Uterus (tissue), 4 donors: ENCODE results near the gene AUTS2. TPM values are rescaled to one million over a fixed set of nuclear protein-coding genes. Genes with fewer than 3 reads are reported as not detected.

ENCODE experiments used
- DNase-seq, 2 donors: peaks; one replicate each; pipeline ENCODE4 v3.0.0-alpha.2; 2019 to 2020
- H3K27ac ChIP-seq, 2 donors: fragments of 200-600 bp; sonication (generic); 1 replicate in 1 of 2; 2 replicates in 1 of 2; pipeline ENCODE4 v1.5.1; 2016 to 2018
- H3K27me3 ChIP-seq, 2 donors: fragments of 200-600 bp; sonication (generic); one replicate each; pipeline ENCODE4 v1.5.1; 2018 to 2019; ENCODE audit warnings: control low read depth in 1 of 2
- H3K36me3 ChIP-seq, 2 donors: fragments of 200-600 bp; sonication (generic); one replicate each; pipeline ENCODE4 v1.5.1; 2019; ENCODE audit warnings: control low read depth in 1 of 2
- H3K4me1 ChIP-seq, 2 donors: fragments of 200-600 bp; sonication (generic); one replicate each; pipeline ENCODE4 v1.5.1; 2018 to 2019; ENCODE audit warnings: control low read depth in 1 of 2
- H3K4me3 ChIP-seq, 2 donors: fragments of 200-600 bp; sonication (generic); 1 replicate in 1 of 2; 2 replicates in 1 of 2; pipeline ENCODE4 v1.5.1; 2018 to 2019; ENCODE audit warnings: mild to moderate bottlenecking in 1 of 2
- H3K9me3 ChIP-seq, 2 donors: fragments of 200-600 bp; sonication (generic); one replicate each; pipeline ENCODE4 v1.5.1; 2019; ENCODE audit warnings: control low read depth in 1 of 2
- POLR2A ChIP-seq, 2 donors: fragments of 450-650 bp; IDR thresholded peaks; one replicate each; pipeline ENCODE4 v1.6.1; 2016; ENCODE audit warnings: antibody characterized with exemption in 2 of 2, mild to moderate bottlenecking in 1 of 2, moderate library complexity in 1 of 2
- intact Hi-C: fragments of 100-400 bp; cut with DNase I; formaldehyde crosslinking; loops from one replicate; pipeline ENCODE4 v1.15.1; 2023; ENCODE audit warnings: low total_unique reads
- total RNA-seq, 4 donors: library from RNA; depleted of rRNA in 3 of 4; stranded (reverse); fragments of >200 nt in 3 of 4; gene quantifications; one replicate each; pipeline versions ENCODE4 v1.1.0 to v1.2.4, GENCODE V29; 2014 to 2023
- TF ChIP-seq, protein P1 (sequence below), 4 experiments: fragments of 200-600 bp in 2 of 4; fragments of 450-650 bp in 2 of 4; sonication (generic) in 2 of 4; IDR thresholded peaks; one replicate each; pipeline ENCODE4 v1.5.1; 2016 to 2019; ENCODE audit warnings: antibody characterized with exemption in 4 of 4, mild to moderate bottlenecking in 2 of 4, moderate library complexity in 1 of 4
- donor health status: DM: yes; HTN: yes; CAD: no.

AUTS2 gene
- total RNA-seq, 4 donors from 2014 or later: 10.5 to 58.2 (median 30.0) TPM

DNA sequence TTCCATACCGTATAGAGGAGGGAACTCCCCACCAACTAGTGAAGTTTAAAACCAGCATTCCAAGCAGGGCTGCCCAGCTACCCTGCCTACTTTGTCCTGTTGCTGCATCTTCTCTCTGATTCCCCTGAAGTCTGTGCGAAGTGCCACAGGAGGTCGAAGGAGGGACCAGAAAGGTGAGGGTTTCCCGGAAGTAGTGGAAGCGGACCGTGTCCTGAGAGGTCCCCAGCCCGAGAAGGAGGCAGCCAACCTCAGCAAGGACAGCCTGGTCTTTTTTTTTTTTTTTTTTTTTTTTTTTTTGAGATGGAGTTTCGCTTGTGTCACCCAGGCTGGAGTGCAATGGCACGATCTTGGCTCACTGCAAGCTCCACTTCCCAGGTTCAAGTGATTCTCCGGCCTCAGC lies 861.8 kb downstream of the AUTS2 start:
- Histone ChIP-seq H3K27ac (no peak overlapping the region), H3K9me3 (no peaks in the 10 kb centered on the region), H3K4me1 (no peaks in the 10 kb centered on the region), H3K27me3 (no peaks in the 10 kb centered on the region), H3K36me3 (no peaks in the 10 kb centered on the region), H3K4me3 (no peak overlapping the region)
- DNase-seq: no peak
- TF ChIP-seq, protein P1, sequence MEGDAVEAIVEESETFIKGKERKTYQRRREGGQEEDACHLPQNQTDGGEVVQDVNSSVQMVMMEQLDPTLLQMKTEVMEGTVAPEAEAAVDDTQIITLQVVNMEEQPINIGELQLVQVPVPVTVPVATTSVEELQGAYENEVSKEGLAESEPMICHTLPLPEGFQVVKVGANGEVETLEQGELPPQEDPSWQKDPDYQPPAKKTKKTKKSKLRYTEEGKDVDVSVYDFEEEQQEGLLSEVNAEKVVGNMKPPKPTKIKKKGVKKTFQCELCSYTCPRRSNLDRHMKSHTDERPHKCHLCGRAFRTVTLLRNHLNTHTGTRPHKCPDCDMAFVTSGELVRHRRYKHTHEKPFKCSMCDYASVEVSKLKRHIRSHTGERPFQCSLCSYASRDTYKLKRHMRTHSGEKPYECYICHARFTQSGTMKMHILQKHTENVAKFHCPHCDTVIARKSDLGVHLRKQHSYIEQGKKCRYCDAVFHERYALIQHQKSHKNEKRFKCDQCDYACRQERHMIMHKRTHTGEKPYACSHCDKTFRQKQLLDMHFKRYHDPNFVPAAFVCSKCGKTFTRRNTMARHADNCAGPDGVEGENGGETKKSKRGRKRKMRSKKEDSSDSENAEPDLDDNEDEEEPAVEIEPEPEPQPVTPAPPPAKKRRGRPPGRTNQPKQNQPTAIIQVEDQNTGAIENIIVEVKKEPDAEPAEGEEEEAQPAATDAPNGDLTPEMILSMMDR (IDR thresholded peaks at IDR 0.05): no peak
- TF ChIP-seq POLR2A (IDR thresholded peaks at IDR 0.05): no peak
- intact Hi-C loops: no loop called here

DNA sequence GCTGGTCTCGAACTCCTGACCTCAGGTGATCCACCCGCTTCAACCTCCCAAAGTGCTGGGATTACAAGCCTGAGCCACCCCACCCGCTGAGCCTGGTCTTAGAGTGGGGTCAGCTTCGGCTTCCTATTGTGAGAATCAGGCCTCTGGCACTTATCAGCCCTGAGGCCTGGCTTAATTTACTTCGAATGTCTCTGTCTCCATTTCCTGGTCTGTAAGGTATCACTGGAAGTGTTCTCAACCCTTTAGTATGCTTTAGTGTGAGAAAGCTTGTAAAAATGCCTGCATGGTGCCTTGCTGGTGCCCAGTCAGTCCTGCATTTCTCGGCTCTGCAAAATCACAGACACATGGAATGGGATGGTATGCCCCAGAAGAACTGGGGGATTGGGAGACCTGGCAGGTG lies 862.3 kb downstream of the AUTS2 start:
- no peak for DNase-seq
- Histone ChIP-seq H3K27ac (no peak overlapping the region), H3K36me3 (no peaks in the 10 kb centered on the region), H3K9me3 (no peaks in the 10 kb centered on the region), H3K4me1 (no peaks in the 10 kb centered on the region), H3K4me3 (no peak overlapping the region), H3K27me3 (no peaks in the 10 kb centered on the region)
- TF ChIP-seq, protein P1 (IDR thresholded peaks at IDR 0.05): no peak
- no peak for TF ChIP-seq POLR2A (IDR thresholded peaks at IDR 0.05)
- intact Hi-C loops: no loop called here

DNA sequence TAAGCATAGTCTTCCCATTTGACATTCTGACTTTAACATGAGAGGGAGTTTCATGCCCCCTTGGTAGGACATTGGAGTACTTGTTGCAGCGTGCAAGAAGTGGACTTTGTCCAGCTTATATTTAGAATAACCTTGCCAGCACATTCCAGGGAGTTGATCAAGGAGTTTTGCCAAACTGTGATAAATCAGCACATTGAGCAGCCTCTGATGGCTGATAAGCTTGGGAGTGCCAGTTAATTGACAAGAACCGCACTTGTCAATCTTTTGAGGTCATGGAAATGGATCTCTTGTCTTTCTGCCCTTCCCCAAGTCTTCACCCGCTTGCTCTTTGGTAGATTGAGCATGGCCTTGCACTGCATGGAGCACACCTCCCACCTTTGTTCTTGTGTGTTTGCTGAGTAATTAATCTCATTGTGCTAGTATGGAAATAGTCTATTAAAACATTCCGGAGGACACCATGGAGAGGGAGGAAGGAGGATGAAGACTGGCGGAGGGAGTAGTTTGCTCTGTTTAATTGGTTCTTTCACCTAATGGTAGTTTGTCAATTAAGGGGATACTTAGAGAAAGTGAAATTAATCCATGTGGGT lies 865.2 kb downstream of the AUTS2 start:
- Histone ChIP-seq H3K27me3 (no peaks in the 10 kb centered on the region), H3K36me3 (no peaks in the 10 kb centered on the region), H3K4me3 (no peak overlapping the region), H3K4me1 (no peaks in the 10 kb centered on the region), H3K9me3 (no peaks in the 10 kb centered on the region), H3K27ac (no peak overlapping the region)
- no peak for TF ChIP-seq POLR2A (IDR thresholded peaks at IDR 0.05)
- TF ChIP-seq, protein P1 (IDR thresholded peaks at IDR 0.05): no peak
- intact Hi-C loops: no loop called here
- no peak for DNase-seq

DNA sequence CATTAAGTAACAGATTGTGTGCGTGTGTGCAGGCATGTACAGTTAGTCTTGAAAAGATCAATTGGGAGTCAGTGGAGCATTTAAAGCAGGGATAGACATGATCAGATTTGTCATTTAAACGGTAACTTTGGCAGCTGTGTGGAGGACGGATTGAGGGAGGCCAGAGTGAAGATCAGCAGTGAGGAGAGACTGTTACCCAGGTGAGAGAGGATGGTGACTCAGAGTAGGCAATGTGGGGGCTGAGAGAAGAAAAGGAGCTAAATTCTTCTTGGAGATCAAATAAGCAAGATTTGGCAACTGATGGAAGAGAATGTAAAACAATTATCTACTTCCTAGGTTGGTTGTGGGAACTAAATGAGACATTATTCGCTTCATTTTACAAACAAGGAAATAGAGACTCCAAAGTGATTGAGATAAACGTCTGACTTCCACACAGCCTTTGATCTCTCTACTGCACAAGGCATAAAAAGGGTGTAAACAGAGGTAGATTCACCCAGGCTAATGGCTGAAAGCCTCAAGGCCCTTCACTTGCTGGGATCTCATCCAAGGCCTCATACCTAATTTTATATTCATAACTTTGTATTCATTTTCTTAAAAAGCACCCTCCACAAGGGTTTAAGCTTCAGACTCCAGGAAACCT lies 868.6 kb downstream of the AUTS2 start:
- TF ChIP-seq, protein P1 (IDR thresholded peaks at IDR 0.05): no peak
- no peak for TF ChIP-seq POLR2A (IDR thresholded peaks at IDR 0.05)
- no peaks in the 10 kb centered on the region for H3K4me1 ChIP-seq
- intact Hi-C loops: no loop called here
- DNase-seq: no peak
- no peak overlapping the region for H3K4me3 ChIP-seq
- no peak overlapping the region for H3K27ac ChIP-seq
- no peaks in the 10 kb centered on the region for H3K27me3 ChIP-seq
- H3K36me3 ChIP-seq: no peaks in the 10 kb centered on the region
- no peaks in the 10 kb centered on the region for H3K9me3 ChIP-seq

DNA sequence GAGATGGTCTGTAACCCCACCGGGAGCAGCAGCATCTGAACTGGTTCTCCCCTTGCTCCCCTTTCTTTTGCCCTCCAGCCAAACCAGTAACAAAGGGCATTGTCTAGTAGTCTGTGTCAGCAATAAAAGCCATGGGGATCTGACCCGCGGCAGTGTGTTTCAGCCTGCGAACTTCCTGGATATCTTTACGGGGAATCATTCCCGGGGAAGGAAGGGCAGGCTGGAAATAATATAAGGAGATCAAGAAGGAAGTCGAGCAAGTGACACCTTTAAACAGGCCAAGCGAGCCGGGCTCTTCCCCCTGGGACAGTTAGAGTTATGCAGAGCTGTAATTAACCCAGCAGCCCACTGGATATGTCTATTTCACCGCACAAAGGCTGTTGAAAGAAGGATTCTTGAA lies 872.5 kb downstream of the AUTS2 start:
- intact Hi-C loops: no loop called here
- no peak for TF ChIP-seq POLR2A (IDR thresholded peaks at IDR 0.05)
- TF ChIP-seq, protein P1 (IDR thresholded peaks at IDR 0.05): no peak
- H3K27me3 ChIP-seq: no peaks in the 10 kb centered on the region
- H3K36me3 ChIP-seq: no peaks in the 10 kb centered on the region
- H3K27ac ChIP-seq: no peak overlapping the region
- no peaks in the 10 kb centered on the region for H3K4me1 ChIP-seq
- no peak overlapping the region for H3K4me3 ChIP-seq
- DNase-seq: no peak
- no peaks in the 10 kb centered on the region for H3K9me3 ChIP-seq
